Astrocyte (in vitro differentiated cells and primary cell): ENCODE measurements around the gene DACT3.

ENCODE experiments used
- EZH2 ChIP-seq: IDR thresholded peaks from 2 replicates; pipeline ENCODE4 v1.6.1; 2012; ENCODE audit warnings: mild to moderate bottlenecking, low read length, inconsistent platforms; ENCODE audit not compliant: insufficient read depth
- TF ChIP-seq, protein P1 (sequence below): IDR thresholded peaks from 2 replicates; pipeline ENCODE4 v1.5.1; 2011; ENCODE audit warnings: low read depth, mild to moderate bottlenecking, inconsistent platforms, low read length, moderate library complexity; ENCODE audit not compliant: insufficient read depth

DNA sequence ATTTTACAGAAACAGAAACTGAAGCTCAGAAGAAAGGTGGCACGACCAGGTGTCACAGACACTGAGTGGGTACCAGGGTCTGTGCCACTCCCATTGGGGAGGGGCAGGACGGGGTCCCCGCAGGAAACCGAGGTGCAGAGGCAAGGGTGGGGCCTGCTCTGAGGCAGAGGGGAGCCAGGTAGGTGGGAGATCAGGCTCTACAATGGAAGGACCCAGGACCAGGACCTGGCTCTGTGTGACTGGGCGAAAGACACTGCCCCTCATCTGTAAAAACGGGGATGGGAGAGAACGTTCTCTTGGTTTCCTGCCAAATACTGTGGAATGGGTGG lies 38.9 kb downstream of the DACT3 start:
- TF ChIP-seq, protein P1, sequence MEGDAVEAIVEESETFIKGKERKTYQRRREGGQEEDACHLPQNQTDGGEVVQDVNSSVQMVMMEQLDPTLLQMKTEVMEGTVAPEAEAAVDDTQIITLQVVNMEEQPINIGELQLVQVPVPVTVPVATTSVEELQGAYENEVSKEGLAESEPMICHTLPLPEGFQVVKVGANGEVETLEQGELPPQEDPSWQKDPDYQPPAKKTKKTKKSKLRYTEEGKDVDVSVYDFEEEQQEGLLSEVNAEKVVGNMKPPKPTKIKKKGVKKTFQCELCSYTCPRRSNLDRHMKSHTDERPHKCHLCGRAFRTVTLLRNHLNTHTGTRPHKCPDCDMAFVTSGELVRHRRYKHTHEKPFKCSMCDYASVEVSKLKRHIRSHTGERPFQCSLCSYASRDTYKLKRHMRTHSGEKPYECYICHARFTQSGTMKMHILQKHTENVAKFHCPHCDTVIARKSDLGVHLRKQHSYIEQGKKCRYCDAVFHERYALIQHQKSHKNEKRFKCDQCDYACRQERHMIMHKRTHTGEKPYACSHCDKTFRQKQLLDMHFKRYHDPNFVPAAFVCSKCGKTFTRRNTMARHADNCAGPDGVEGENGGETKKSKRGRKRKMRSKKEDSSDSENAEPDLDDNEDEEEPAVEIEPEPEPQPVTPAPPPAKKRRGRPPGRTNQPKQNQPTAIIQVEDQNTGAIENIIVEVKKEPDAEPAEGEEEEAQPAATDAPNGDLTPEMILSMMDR: no peak
- TF ChIP-seq EZH2: no peak
